Measurements from ENCODE around the gene GFER. TPM values are rescaled to one million over a fixed set of nuclear protein-coding genes. Genes with fewer than 3 reads are reported as not detected.

GFER gene
- total RNA-seq, 4 donors from 2014 or later = 9.7 to 14.4 (median 11.6) TPM

- H3K4me3 ChIP-seq (ENCODE audit: low read depth, poor library complexity, severe bottlenecking) = no peak within 1 kb of the TSS
- intact Hi-C loops (cut with DNase I; ENCODE audit: low total_unique reads) = no loop called here
- no peak for TF ChIP-seq CTCF (IDR thresholded peaks at IDR 0.05)
- no peak for TF ChIP-seq POLR2A (IDR thresholded peaks at IDR 0.05)
- no peak for DNase-seq (ENCODE audit: low spot score in 2 of 2)
- WGBS, 2 donors = 6 to 13% methylated on average over 19 to 28 of the region's 67 CpGs
Observed at GRCh38 chr16:1989209-1990100, 5.5 kb downstream of the GFER start, which contains the start of gene SYNGR3. TSS of gene SYNGR3 (plus strand) at chr16:1989970. CDS start at chr16:1990103, 133 bp downstream.

GRCh38 chr16:1990101-1990350, 6.0 kb downstream of the GFER start:
- TF ChIP-seq POLR2A (IDR thresholded peaks at IDR 0.05) (no peak), CTCF (IDR thresholded peaks at IDR 0.05) (no peak)
- no peak for DNase-seq (ENCODE audit: low spot score in 2 of 2)
- H3K4me3 ChIP-seq (ENCODE audit: low read depth, poor library complexity, severe bottlenecking) = no peak overlapping the region
- intact Hi-C loops (cut with DNase I; ENCODE audit: low total_unique reads) = no loop called here
- 0 to 2% methylated on average over 4 to 10 of the region's 25 CpGs for WGBS, 2 donors

- WGBS, 2 donors = 1 to 4% methylated on average over 42 to 43 of the region's 50 CpGs
- intact Hi-C loops (cut with DNase I; ENCODE audit: low total_unique reads) = no loop called here
- DNase-seq (ENCODE audit: low spot score in 2 of 2) = no peak
- TF ChIP-seq POLR2A (IDR thresholded peaks at IDR 0.05) = no peak
- TF ChIP-seq CTCF (IDR thresholded peaks at IDR 0.05) = no peak
- H3K4me3 ChIP-seq (ENCODE audit: low read depth, poor library complexity, severe bottlenecking) = no peak overlapping the region
Observed at GRCh38 chr16:1990351-1991134, 6.5 kb downstream of the GFER start.

GRCh38 chr16:1991135-1991551, 7.2 kb downstream of the GFER start:
- no peak overlapping the region for H3K4me3 ChIP-seq (ENCODE audit: low read depth, poor library complexity, severe bottlenecking)
- no peak for DNase-seq (ENCODE audit: low spot score in 2 of 2)
- TF ChIP-seq CTCF (IDR thresholded peaks at IDR 0.05) (no peak), POLR2A (IDR thresholded peaks at IDR 0.05) (no peak)
- WGBS, 2 donors = 3 to 6% methylated on average over 12 to 18 of the region's 18 CpGs
- intact Hi-C loops (cut with DNase I; ENCODE audit: low total_unique reads) = no loop called here

GRCh38 chr16:1991588-1991947, 7.6 kb downstream of the GFER start:
- WGBS, 2 donors = 10 to 18% methylated on average over 15 to 20 of the region's 22 CpGs
- intact Hi-C loops (cut with DNase I; ENCODE audit: low total_unique reads) = no loop called here
- TF ChIP-seq POLR2A (IDR thresholded peaks at IDR 0.05) (no peak), CTCF (IDR thresholded peaks at IDR 0.05) (no peak)
- H3K4me3 ChIP-seq (ENCODE audit: low read depth, poor library complexity, severe bottlenecking) = no peak overlapping the region
- DNase-seq (ENCODE audit: low spot score in 2 of 2) = no peak
